Breast epithelium (tissue), 4 donors: ENCODE data around the gene PLCH1. TPM values are rescaled to one million over a fixed set of nuclear protein-coding genes. Genes with fewer than 3 reads are reported as not detected.

Experiments used
- DNase-seq, 2 donors: peaks; one replicate each; pipeline ENCODE4 v3.0.0-alpha.2; 2019; ENCODE audit warnings: low spot score in 2 of 2
- H3K27ac ChIP-seq, 2 donors: fragments of 200-600 bp; sonication (generic) in 1 of 2; one replicate each; pipeline ENCODE4 v1.5.1; 2016 to 2019; ENCODE audit warnings: mild to moderate bottlenecking in 1 of 2
- H3K27me3 ChIP-seq, 2 donors: fragments of 200-600 bp; sonication (generic) in 1 of 2; one replicate each; pipeline versions ENCODE4 v1.5.1 to v1.6.0; 2017 to 2019; ENCODE audit warnings: control low read depth in 1 of 2, mild to moderate bottlenecking in 1 of 2
- H3K36me3 ChIP-seq: fragments of 200-600 bp; one replicate; pipeline ENCODE4 v1.5.1; 2019
- H3K4me1 ChIP-seq, 2 donors: fragments of 200-600 bp; sonication (generic); one replicate each; pipeline ENCODE4 v1.5.1; 2016 to 2019; ENCODE audit warnings: control low read depth in 1 of 2
- H3K4me3 ChIP-seq, 3 donors: fragments of 200-600 bp; sonication (generic); 1 replicate in 2 of 3; 2 replicates in 1 of 3; pipeline ENCODE4 v1.5.1; 2016 to 2019; ENCODE audit warnings: mild to moderate bottlenecking in 3 of 3, moderate library complexity in 2 of 3
- H3K9me3 ChIP-seq, 2 donors: fragments of 200-600 bp; sonication (generic) in 1 of 2; one replicate each; pipeline ENCODE4 v1.5.1; 2016 to 2019; ENCODE audit warnings: control low read depth in 1 of 2
- CTCF ChIP-seq, 3 donors: fragments of 450-650 bp; IDR thresholded peaks; one replicate each; pipeline ENCODE4 v1.5.1; 2016 to 2017; ENCODE audit warnings: antibody characterized with exemption in 3 of 3, mild to moderate bottlenecking in 3 of 3, moderate library complexity in 3 of 3
- POLR2A ChIP-seq: fragments of 450-650 bp; IDR thresholded peaks from one replicate; pipeline ENCODE4 v1.6.1; 2016; ENCODE audit warnings: antibody characterized with exemption, mild to moderate bottlenecking, moderate library complexity
- POLR2AphosphoS5 ChIP-seq, 3 donors: sonication (generic); formaldehyde crosslinking; IDR thresholded peaks; one replicate each; pipeline ENCODE4 v1.6.1; 2017; ENCODE audit warnings: antibody characterized with exemption in 3 of 3
- intact Hi-C: fragments of 100-400 bp; cut with DNase I; formaldehyde crosslinking; loops from one replicate; pipeline ENCODE4 v1.15.1; 2023; ENCODE audit warnings: low total_unique reads
- total RNA-seq, 3 donors: library from RNA; depleted of rRNA; stranded (reverse); fragments of >200 nt; gene quantifications; one replicate each; pipeline ENCODE4 v1.1.0, GENCODE V29; 2016

PLCH1 gene
- total RNA-seq, 3 donors from 2014 or later = 2.0 to 3.4 TPM; not detected in 1

- no peaks in the 10 kb centered on the region for H3K27me3 ChIP-seq
- intact Hi-C loops = no loop called here
- no peak for DNase-seq
- no peaks in the 10 kb centered on the region for H3K36me3 ChIP-seq
- peaks cover 4 to 7% of the 10 kb centered on the region in 2 donors for H3K9me3 ChIP-seq
- no peaks in the 10 kb centered on the region for H3K4me1 ChIP-seq
- TF ChIP-seq POLR2AphosphoS5 (IDR thresholded peaks at IDR 0.05) (no peak), POLR2A (no peak), CTCF (IDR thresholded peaks at IDR 0.05) (no peak)
- no peak overlapping the region for H3K27ac ChIP-seq
- no peak overlapping the region for H3K4me3 ChIP-seq
These were observed 139.9 kb downstream of the PLCH1 start for GRCh38 chr3:155604967-155605366.

- Histone ChIP-seq H3K4me3 (no peak overlapping the region), H3K36me3 (no peaks in the 10 kb centered on the region), H3K27ac (no peak overlapping the region), H3K27me3 (no peaks in the 10 kb centered on the region), H3K4me1 (no peaks in the 10 kb centered on the region), H3K9me3 (peaks cover 2 to 3% of the 10 kb centered on the region in 2 donors)
- no peak for TF ChIP-seq POLR2AphosphoS5 (IDR thresholded peaks at IDR 0.05)
- TF ChIP-seq POLR2A = no peak
- no peak for TF ChIP-seq CTCF (IDR thresholded peaks at IDR 0.05)
- intact Hi-C loops = no loop called here
- no peak for DNase-seq
These were observed 140.7 kb downstream of the PLCH1 start for GRCh38 chr3:155604126-155604525.

- Histone ChIP-seq H3K4me3 (no peak overlapping the region), H3K27me3 (no peaks in the 10 kb centered on the region), H3K27ac (no peak overlapping the region), H3K36me3 (no peaks in the 10 kb centered on the region), H3K9me3 (no peaks in the 10 kb centered on the region), H3K4me1 (no peaks in the 10 kb centered on the region)
- intact Hi-C loops = no loop called here
- TF ChIP-seq CTCF (IDR thresholded peaks at IDR 0.05) (no peak), POLR2AphosphoS5 (IDR thresholded peaks at IDR 0.05) (no peak), POLR2A (no peak)
- DNase-seq = no peak
These were observed 141.6 kb downstream of the PLCH1 start for GRCh38 chr3:155603302-155603701.

- Histone ChIP-seq H3K9me3 (no peaks in the 10 kb centered on the region), H3K36me3 (no peaks in the 10 kb centered on the region), H3K27me3 (no peaks in the 10 kb centered on the region), H3K4me1 (no peaks in the 10 kb centered on the region), H3K27ac (no peak overlapping the region), H3K4me3 (no peak overlapping the region)
- intact Hi-C loops = no loop called here
- no peak for DNase-seq
- TF ChIP-seq CTCF (IDR thresholded peaks at IDR 0.05) = no peak
These were observed 142.6 kb downstream of the PLCH1 start for GRCh38 chr3:155602307-155602706.

- intact Hi-C loops = loop anchor here (2.0 kb wide), 1 partner anchor 46 kb away; no protein-coding TSS in a partner anchor
- H3K9me3 ChIP-seq = no peaks in the 10 kb centered on the region
- no peak for DNase-seq
These were observed 146.2 kb downstream of the PLCH1 start for GRCh38 chr3:155598671-155599070.

More at GRCh38 chr3:155598671-155599070, 146.2 kb downstream of the PLCH1 start:
- Histone ChIP-seq H3K36me3 (no peaks in the 10 kb centered on the region), H3K4me1 (no peaks in the 10 kb centered on the region), H3K27ac (no peak overlapping the region), H3K4me3 (no peak overlapping the region), H3K27me3 (no peaks in the 10 kb centered on the region)
- TF ChIP-seq POLR2AphosphoS5 (IDR thresholded peaks at IDR 0.05) (no peak), CTCF (IDR thresholded peaks at IDR 0.05) (no peak), POLR2A (no peak)
